NOMO-1 (cell line): ENCODE measurements around the gene ANGPTL2.
A peak's percentile ranks its signal among the peaks of the same experiment; 100 is the strongest.
"Not testable (repeated sequence)": the region's sequence is repeated elsewhere in the genome, so short reads cannot be mapped to it uniquely, and the experiment has no call there.

ENCODE experiments used
- DNase-seq, 2 experiments: peaks; one replicate each; lab custom pipeline; 2025; ENCODE audit not compliant: unreplicated experiment in 2 of 2; lab: John Stamatoyannopoulos, UW

ANGPTL2 gene, protein sequence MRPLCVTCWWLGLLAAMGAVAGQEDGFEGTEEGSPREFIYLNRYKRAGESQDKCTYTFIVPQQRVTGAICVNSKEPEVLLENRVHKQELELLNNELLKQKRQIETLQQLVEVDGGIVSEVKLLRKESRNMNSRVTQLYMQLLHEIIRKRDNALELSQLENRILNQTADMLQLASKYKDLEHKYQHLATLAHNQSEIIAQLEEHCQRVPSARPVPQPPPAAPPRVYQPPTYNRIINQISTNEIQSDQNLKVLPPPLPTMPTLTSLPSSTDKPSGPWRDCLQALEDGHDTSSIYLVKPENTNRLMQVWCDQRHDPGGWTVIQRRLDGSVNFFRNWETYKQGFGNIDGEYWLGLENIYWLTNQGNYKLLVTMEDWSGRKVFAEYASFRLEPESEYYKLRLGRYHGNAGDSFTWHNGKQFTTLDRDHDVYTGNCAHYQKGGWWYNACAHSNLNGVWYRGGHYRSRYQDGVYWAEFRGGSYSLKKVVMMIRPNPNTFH

DNA sequence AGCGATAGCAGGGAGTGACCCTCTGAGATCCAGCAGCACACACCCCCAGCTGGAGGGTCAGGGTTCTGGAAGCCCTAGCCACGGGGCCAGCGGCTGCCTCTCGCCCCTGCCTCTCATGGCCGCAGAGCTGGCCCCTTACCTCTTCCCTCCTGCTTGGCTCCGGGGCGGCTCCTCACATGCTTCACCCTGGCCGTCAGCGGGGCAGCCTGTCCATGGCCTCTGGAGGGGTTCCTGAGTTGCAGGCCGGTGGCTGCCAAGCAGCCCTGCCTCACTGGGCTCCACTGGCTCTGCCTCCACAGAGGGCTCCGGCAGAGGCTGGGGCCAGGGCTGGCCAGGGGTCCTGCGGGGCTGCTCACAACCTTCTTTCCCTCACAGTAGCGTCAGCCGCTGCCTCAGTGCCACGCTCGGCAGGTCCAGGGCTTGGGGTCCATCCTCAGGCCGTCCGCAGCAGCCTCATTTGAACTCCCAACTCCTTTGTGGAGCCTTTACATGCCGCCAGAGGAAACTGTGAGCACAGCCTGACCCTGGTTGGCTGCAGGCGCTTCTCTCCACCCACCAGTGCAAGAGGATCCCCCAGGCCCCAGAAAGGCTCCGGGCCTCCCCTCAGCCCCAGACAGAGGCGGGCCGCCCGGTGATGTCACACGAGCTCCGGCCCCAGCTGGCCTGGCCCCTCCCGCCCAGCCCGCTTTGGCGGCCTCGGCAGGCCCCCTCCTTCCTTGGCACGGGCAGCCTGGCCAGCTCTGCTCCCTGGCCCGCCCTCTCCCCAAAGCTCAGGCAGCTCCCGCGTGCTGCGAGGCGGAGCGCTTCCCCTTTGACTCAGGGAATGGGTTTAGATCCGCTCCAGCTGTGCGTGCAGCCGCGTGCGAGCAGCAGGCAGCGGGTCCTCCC lies at the start of gene ANGPTL2:
Gene ANGPTL2 (minus strand): TSS at position 460 of the 888 bp plus-strand sequence. CDS start 13,904 bp downstream, outside the sequence.
- no peak for DNase-seq

GRCh38 chr9:127171348-127171747 lies 48.9 kb upstream of the ANGPTL2 start:
- DNase-seq = not testable (repeated sequence)

- DNase-seq = no peak
Observed at GRCh38 chr9:127170652-127171051, 48.2 kb upstream of the ANGPTL2 start.

DNA sequence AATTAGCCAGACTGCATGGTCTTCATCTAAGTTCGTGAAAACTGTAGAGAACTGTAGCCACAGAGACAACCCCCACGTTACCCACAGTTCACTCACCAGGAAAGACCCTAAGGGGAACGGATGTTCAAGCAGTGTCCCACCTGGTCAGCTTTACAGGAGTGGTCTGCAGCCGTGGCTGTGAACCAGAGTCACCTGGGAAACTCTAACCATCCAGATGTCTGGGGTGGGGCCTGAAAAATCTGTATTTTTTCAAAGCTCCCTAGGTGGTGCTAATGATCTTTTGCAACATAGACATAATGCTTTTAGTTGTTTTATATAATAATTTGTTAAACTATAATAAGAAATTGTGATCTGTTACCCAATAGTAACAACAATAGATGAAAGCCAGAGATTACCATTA lies 47.7 kb upstream of the ANGPTL2 start:
- DNase-seq = no peak

- DNase-seq = no peak
Observed at GRCh38 chr9:127169575-127169883, 47.1 kb upstream of the ANGPTL2 start.

- DNase-seq = no peak
Observed at GRCh38 chr9:127168756-127169574, 46.5 kb upstream of the ANGPTL2 start.

- DNase-seq = no peak
Observed at GRCh38 chr9:127167560-127168326, 45.3 kb upstream of the ANGPTL2 start.

- no peak for DNase-seq
Observed at GRCh38 chr9:127166651-127167524, 44.5 kb upstream of the ANGPTL2 start.

DNA sequence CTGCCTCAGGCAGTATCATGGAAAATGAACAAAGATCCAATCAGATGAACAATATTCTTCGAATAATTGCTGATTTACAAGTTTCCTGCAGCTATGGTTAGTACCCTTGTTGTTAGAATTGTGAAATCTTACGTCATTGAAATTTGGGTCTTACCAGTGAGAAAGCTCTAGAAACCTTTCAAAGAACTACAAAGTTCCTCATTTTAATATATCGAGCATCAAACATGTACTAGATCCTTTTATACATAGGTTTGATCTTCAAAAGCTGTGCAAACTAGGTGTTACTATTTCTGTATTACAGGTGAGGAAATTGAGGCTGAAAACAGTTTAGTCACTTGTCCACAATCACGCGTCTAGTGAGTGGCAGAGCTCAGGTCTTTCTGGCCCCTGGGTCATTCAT lies 43.7 kb upstream of the ANGPTL2 start:
- DNase-seq = peak in 1 of 2 experiments; percentile 63

- DNase-seq = no peak
Observed at GRCh38 chr9:127165116-127165515, 42.7 kb upstream of the ANGPTL2 start.

- peak in 1 of 2 experiments; percentile 69 for DNase-seq
Observed at GRCh38 chr9:127163409-127163808, 41.0 kb upstream of the ANGPTL2 start.

GRCh38 chr9:127162864-127163365 lies 40.5 kb upstream of the ANGPTL2 start:
- no peak for DNase-seq

DNA sequence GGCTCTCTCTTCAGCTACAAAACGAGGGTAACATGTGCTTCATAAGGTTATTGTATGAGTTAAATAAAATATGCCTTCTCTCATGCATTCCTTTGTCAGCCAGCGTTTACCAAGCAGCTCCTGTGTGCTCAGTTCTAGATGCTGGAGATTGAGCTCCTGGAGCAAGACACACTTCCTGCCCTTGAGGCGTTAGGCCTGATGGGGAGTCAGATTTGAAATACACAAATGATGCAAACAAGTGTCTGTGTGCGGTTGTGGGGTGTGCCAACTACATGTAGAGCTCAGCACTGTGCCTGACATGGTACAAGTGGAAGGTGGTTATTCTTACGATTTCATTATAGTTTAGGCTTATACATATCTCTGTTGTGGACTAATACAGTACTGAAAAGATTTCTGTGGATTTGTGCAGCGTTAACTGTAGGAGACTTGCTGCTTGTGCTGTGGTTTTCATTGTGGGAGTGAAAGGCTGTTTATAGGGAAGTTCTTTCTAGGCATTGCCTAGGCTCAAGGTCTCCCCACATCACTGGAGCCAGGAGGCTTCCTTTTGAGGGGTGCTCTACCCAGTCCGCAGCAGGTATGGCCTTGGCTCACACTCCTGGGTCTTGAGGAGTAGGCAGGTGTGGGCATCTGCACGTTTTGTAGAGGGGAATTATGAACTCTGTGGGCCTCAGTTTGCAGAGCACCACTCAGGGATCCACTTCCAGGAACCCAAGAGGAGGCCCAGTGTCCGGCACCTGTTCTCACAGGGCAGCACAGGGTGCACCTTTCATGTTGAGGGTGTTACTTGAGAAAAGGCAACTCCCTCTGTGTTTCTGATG lies 39.8 kb upstream of the ANGPTL2 start:
- DNase-seq = no peak

DNA sequence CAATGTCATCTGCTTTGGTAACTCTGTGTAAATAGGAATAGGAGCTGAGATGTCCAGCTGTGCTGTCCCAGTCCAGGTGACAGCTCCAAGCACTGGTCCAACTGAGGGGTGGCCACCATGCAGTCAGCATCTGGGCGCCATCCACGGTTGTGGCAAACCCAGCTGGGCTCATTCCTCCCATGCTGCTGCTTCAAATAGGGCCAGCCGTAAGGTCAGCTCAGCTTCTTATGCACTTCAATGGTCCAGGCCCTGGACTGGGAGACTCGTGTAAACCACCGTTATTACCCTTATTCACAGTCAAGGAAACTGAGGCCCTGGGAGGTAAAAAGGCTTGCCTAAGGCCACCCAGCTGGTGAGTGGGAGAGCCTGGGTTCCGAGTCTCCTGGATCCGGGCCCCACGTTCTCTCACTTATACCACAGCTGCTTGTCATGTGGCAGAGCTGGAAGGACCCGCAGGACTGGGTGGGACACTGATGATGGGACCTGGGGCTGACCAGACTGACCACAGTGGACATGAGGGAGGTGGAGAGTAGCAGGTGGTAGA lies 38.7 kb upstream of the ANGPTL2 start:
- no peak for DNase-seq

- DNase-seq = no peak
Observed at GRCh38 chr9:127159949-127160610, 37.6 kb upstream of the ANGPTL2 start.

- DNase-seq = no peak
Observed at GRCh38 chr9:127159325-127159801, 36.9 kb upstream of the ANGPTL2 start.

DNA sequence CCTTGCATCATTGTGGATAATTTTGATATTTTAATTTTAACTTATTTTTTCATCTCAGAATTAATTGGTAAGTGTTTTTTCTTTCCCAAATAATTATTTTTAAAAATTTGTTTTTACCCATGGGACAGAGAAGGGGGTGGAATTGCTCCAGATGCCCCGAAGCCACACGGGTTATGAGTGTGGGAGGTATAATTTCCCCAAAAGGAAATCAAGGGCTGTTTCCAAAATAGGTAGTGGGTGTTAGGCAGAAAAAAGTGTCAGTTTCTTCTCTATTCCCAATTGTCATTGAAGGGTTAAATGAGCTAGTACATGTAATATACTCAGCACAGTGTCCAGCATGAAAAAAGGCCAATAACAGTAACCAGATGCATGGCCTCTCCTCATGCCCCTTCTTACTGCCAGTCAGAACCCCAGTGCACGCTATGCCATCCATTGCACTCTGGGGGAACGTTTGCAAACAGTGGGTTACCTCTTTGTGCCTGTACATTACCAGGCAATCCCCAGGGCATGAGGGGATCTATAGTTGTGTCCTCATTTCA lies 36.4 kb upstream of the ANGPTL2 start:
- DNase-seq = no peak
